Adrenal gland (tissue), 12 donors: Measurements from ENCODE around the gene CHRNB2. TPM values are rescaled to one million over a fixed set of nuclear protein-coding genes. Genes with fewer than 3 reads are reported as not detected.

Source experiments
- DNase-seq, 7 donors: peaks; one replicate each; pipeline ENCODE4 v3.0.0-alpha.2; 2019 to 2020
- H3K27ac ChIP-seq, 5 donors: fragments of 200-600 bp; sonication (generic) in 4 of 5; 1 replicate in 3 of 5; 2 replicates in 2 of 5; pipeline versions ENCODE4 v1.5.1 to v1.8.0; 2016 to 2020; ENCODE audit warnings: mild to moderate bottlenecking in 1 of 5
- H3K27me3 ChIP-seq: fragments of 200-600 bp; 2 replicates; pipeline ENCODE4 v1.8.0; 2021
- H3K36me3 ChIP-seq, 2 donors: fragments of 200-600 bp; replicated peaks in 1 of 2; 1 replicate in 1 of 2; 2 replicates in 1 of 2; pipeline versions ENCODE4 v1.5.1 to v1.8.0; 2018 to 2022
- H3K4me1 ChIP-seq, 2 donors: fragments of 200-600 bp; replicated peaks in 1 of 2; 1 replicate in 1 of 2; 2 replicates in 1 of 2; pipeline versions ENCODE4 v1.5.1 to v1.8.0; 2018 to 2021
- H3K4me3 ChIP-seq, 4 donors: fragments of 200-600 bp; sonication (generic) in 3 of 4; one replicate each; pipeline ENCODE4 v1.5.1; 2016 to 2018
- H3K9me3 ChIP-seq, 3 donors: fragments of 200-600 bp; sonication (generic) in 1 of 3; replicated peaks in 1 of 3; 1 replicate in 2 of 3; 2 replicates in 1 of 3; pipeline versions ENCODE4 v1.5.1 to v1.8.0; 2016 to 2021
- POLR2A ChIP-seq, 2 donors: fragments of 450-650 bp; IDR thresholded peaks; one replicate each; pipeline ENCODE4 v1.6.1; 2017; ENCODE audit warnings: antibody characterized with exemption in 2 of 2, mild to moderate bottlenecking in 2 of 2, moderate library complexity in 1 of 2
- WGBS, 4 donors: extraction: QIAGEN DNeasy Blood & Tissue Kit in 2 of 4; methylation state at CpG; one replicate each; pipeline versions ENCODE4 v1.1.5 to v1.1.7; 2013 to 2017; 5-methylcytosine and 5-hydroxymethylcytosine counted together
- intact Hi-C, 2 donors: fragments of 100-400 bp; cut with DNase I; formaldehyde crosslinking; loops; one replicate each; pipeline versions ENCODE4 v1.14.1 to v1.15.0; 2022 to 2023
- polyA plus RNA-seq, 3 donors: library from polyadenylated mRNA; stranded (reverse); fragments of 200-250 nt in 2 of 3; fragments of 350-450 nt in 1 of 3; fragmentation: Illumina TruSeq in 1 of 3; extraction: RNeasy Lipid Tissue Mini Kit (QIAGEN cat#74804) in 1 of 3; gene quantifications; one replicate each; pipeline ENCODE4 v1.2.3, GENCODE V29; 2013 to 2014
- total RNA-seq, 9 donors: library from RNA; depleted of rRNA in 4 of 9; stranded (reverse); fragments of >200 nt in 4 of 9; fragments of 120-200 nt in 1 of 9; fragmentation: NEBNext Ultra II Directional in 1 of 9; extraction: Animal tissue kit (Norgen Biotek cat#: 25700) in 1 of 9; gene quantifications; one replicate each; pipeline versions ENCODE4 v1.1.0 to v1.2.4, GENCODE V29; 2013 to 2023
- TF ChIP-seq, protein P1 (sequence below), 6 experiments: fragments of 450-650 bp in 4 of 6; fragments of 200-600 bp in 2 of 6; sonication (generic) in 1 of 6; IDR thresholded peaks; 1 replicate in 5 of 6; 2 replicates in 1 of 6; pipeline versions ENCODE4 v1.5.1 to v1.8.0; 2016 to 2021; ENCODE audit warnings: antibody characterized with exemption in 6 of 6, mild to moderate bottlenecking in 2 of 6, moderate library complexity in 1 of 6
- donor health status: healthy with polysubstance abuse.
- donor health status: Bipolar disorder and iron deficiency.
- donor health status: DM: yes; HTN: yes; CAD: no.
- donor health status: DM: no; HTN: no; CAD: no.
- donor health status: DM: no; HTN: no; CAD: no.
- donor health status: DM: yes; HTN: yes; CAD: no.

CHRNB2 gene
- total and polyA plus RNA-seq, 12 donors = 0.06 to 2.2 (median 0.74) TPM

DNA sequence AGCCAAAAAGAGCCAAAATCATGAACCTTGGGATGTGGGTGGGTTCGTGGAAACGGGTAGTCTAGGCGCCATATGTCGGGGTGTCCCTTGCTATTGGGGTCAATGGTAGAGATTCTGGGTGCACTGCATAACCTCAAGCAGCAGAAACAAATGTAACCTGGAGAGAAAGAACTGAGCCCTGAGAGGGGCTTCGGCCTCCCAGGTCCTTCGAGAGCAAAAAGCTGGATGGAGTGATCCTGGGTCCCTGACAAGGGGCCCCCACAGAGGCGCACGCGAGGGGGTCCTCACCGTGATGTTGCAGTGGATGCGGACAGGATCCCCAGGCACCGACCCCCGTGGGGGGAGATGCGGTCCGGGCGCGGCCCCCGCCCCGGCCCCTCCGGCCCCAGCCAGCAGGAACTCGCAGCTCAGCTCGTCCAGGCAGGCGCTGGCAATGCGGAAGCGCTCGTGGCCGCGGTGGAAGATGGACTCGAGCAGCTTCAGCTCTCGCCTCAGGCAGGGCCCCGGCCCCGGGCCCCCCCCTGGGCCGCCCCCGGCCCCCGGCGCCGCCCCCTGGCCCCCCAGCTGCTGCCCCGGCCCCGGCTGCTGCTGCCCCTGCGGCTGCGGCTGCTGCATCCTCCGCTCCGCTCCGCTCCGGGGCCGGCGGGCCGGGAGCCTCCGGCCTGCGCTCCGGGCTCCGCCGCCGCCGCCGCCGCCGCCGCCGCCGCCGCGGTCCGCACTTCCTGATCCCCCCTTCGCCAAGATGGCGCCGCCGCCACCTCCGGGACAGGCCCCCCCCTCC is 9.4 kb upstream of the CHRNB2 start, which contains the start of gene UBE2Q1:
UBE2Q1 (minus strand) TSS at position 724 of the 781 bp plus-strand sequence; CDS start at position 615, 109 bp downstream.
- intact Hi-C loops = loop anchor here in 1 of 2 donors (5.0 kb wide), 1 partner anchor 66 kb away; no protein-coding TSS in a partner anchor
- H3K27me3 ChIP-seq = no peaks in the 10 kb centered on the region
- peak within 1 kb of the TSS in 3 of 4 donors; percentile 49 to 94 (median 75) for H3K4me3 ChIP-seq
- no peaks in the 10 kb centered on the region for H3K9me3 ChIP-seq
- TF ChIP-seq POLR2A (IDR thresholded peaks at IDR 0.05) = peak in 1 of 2 donors; percentile 34
- TF ChIP-seq, protein P1, sequence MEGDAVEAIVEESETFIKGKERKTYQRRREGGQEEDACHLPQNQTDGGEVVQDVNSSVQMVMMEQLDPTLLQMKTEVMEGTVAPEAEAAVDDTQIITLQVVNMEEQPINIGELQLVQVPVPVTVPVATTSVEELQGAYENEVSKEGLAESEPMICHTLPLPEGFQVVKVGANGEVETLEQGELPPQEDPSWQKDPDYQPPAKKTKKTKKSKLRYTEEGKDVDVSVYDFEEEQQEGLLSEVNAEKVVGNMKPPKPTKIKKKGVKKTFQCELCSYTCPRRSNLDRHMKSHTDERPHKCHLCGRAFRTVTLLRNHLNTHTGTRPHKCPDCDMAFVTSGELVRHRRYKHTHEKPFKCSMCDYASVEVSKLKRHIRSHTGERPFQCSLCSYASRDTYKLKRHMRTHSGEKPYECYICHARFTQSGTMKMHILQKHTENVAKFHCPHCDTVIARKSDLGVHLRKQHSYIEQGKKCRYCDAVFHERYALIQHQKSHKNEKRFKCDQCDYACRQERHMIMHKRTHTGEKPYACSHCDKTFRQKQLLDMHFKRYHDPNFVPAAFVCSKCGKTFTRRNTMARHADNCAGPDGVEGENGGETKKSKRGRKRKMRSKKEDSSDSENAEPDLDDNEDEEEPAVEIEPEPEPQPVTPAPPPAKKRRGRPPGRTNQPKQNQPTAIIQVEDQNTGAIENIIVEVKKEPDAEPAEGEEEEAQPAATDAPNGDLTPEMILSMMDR (IDR thresholded peaks at IDR 0.05) = no peak
- H3K4me1 ChIP-seq = peaks cover 17 to 32% of the 10 kb centered on the region in 2 donors
- H3K36me3 ChIP-seq = peaks cover 0 to 27% of the 10 kb centered on the region in 2 donors
- peak within 1 kb of the TSS; percentile 40 to 98 (median 94) for H3K27ac ChIP-seq
- DNase-seq = peak; percentile 41 to 77 (median 55)
- 1% methylated on average over 9 to 62 of the region's 69 CpGs for WGBS, 4 donors

DNA sequence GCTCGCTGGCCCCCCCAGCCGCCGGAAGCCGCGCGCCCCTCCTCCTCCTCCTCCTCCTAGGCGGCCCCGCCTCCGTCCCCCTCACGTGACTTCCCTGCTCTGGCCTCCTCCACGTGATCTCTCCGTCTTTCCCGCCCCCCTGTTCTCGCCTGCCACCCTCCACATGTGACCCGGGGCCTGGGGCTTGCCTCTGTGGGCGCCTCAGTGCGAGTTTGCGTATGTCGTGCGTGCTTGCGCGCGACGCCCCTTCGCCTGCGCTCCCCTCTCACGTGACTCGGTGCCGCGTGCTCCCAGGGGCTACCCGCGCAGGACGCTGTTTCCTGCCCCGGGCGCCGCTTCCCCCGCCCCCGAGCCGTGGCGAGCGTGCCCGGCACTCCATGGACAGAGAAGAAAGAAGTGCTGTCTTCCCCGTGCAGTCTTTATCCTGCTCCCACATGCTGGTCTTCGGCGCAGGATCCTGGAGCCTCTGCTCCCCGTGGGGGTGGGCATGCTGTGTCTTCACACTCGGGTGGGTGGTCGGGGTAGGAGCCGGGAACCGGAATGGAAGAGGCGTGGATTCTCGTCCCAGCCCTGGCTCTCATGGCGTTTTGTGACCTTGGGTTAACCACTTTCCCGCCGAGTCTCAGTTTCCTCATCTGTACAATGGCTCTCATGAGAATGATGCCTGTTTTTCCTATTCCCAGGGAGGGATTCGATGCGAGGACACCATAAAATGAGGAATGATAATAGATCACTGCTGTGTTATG is 8.7 kb upstream of the CHRNB2 start:
- TF ChIP-seq, protein P1 (IDR thresholded peaks at IDR 0.05) = no peak
- peak; percentile 38 to 50 for TF ChIP-seq POLR2A (IDR thresholded peaks at IDR 0.05)
- intact Hi-C loops = loop anchor here in 1 of 2 donors (5.0 kb wide), 1 partner anchor 67 kb away; no protein-coding TSS in a partner anchor
- WGBS, 4 donors = 0 to 1% (median 0%) methylated on average over 6 to 57 of the region's 57 CpGs
- H3K27me3 ChIP-seq = no peaks in the 10 kb centered on the region
- DNase-seq = peak; percentile 99 to 100 (median 100)
- H3K36me3 ChIP-seq = peaks cover 0 to 19% of the 10 kb centered on the region in 2 donors
- H3K4me3 ChIP-seq = peak overlapping the region in 2 of 4 donors; percentile 38 to 94
- peak overlapping the region; percentile 40 to 98 (median 94) for H3K27ac ChIP-seq
- H3K4me1 ChIP-seq = peaks cover 17 to 28% of the 10 kb centered on the region in 2 donors
- H3K9me3 ChIP-seq = no peaks in the 10 kb centered on the region

DNA sequence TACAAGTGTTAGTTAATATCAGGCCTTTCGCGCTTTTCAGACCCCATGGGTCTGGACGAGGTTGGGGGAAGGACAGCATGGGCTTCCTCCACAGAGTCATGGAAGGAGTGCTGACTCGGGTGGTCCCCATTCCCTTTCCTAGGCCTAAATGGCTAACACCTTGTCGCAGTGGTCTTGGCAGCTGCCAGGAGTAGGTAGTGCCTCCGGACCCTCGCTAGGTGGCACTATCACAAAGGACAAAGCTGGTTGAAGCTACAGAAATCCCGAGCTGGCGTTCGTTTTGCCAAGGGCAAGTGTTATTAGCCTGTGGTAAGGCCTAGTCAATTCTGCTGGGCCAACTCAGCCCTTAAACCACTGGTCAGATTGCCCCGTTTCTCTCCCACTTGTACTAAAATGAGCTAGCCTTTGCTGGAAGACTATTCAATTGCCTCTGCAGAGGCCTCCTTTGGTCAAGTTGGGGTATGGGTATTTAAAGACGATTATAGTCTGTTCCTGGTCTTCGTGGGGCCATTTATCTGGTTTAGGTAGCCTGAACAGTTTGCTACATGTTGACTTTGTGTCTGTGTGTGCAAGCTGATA is 8.0 kb upstream of the CHRNB2 start:
- Histone ChIP-seq H3K27me3 (no peaks in the 10 kb centered on the region), H3K4me1 (peaks cover 17 to 28% of the 10 kb centered on the region in 2 donors), H3K27ac (peak overlapping the region; percentile 40 to 98 (median 94)), H3K4me3 (peak overlapping the region in 2 of 4 donors; percentile 38 to 94), H3K36me3 (peaks cover 0 to 13% of the 10 kb centered on the region in 2 donors), H3K9me3 (no peaks in the 10 kb centered on the region)
- 10 to 14% (median 12%) methylated on average over 10 to 13 of the region's 13 CpGs for WGBS, 4 donors
- peak; percentile 91 to 97 (median 94) for DNase-seq
- no peak for TF ChIP-seq POLR2A (IDR thresholded peaks at IDR 0.05)
- TF ChIP-seq, protein P1 (IDR thresholded peaks at IDR 0.05) = peak; percentile 82 to 98 (median 97)
- intact Hi-C loops = loop anchor here (5.0 to 10.0 kb wide), 3 partner anchors 67 to 318 kb away; no protein-coding TSS in a partner anchor
